ENCODE results near the gene AIFM3.

Gene AIFM3

GRCh38 chr22:20946991-20947390, 20.1 kb upstream of the AIFM3 start:
- Histone ChIP-seq H3K36me3 (peaks cover 48% of the 10 kb centered on the region), H3K4me3 (ENCODE audit: low read depth, low read length) (no peak overlapping the region), H3K27me3 (no peaks in the 10 kb centered on the region), H3K9me3 (no peaks in the 10 kb centered on the region), H3K4me1 (no peaks in the 10 kb centered on the region)
- no peak for DNase-seq
- no peak for TF ChIP-seq CTCF (IDR thresholded peaks at IDR 0.05; ENCODE audit: low read depth, low read length)

- Histone ChIP-seq H3K4me3 (ENCODE audit: low read depth, low read length) (no peak overlapping the region), H3K9me3 (no peaks in the 10 kb centered on the region), H3K36me3 (peaks cover 57% of the 10 kb centered on the region), H3K4me1 (no peaks in the 10 kb centered on the region; the same call in 1 of the 2 replicates), H3K27me3 (no peaks in the 10 kb centered on the region)
- TF ChIP-seq CTCF (IDR thresholded peaks at IDR 0.05; ENCODE audit: low read depth, low read length), result no peak
- no peak for DNase-seq
Measured at GRCh38 chr22:20948450-20948849, 18.6 kb upstream of the AIFM3 start.

- DNase-seq, result no peak
- Histone ChIP-seq H3K9me3 (no peaks in the 10 kb centered on the region), H3K4me3 (ENCODE audit: low read depth, low read length) (no peak overlapping the region), H3K4me1 (no peaks in the 10 kb centered on the region; the same call in 1 of the 2 replicates), H3K27me3 (no peaks in the 10 kb centered on the region), H3K36me3 (peaks cover 60% of the 10 kb centered on the region)
- no peak for TF ChIP-seq CTCF (IDR thresholded peaks at IDR 0.05; ENCODE audit: low read depth, low read length)
Measured at GRCh38 chr22:20948989-20949388, 18.1 kb upstream of the AIFM3 start.

GRCh38 chr22:20949698-20950183, 17.3 kb upstream of the AIFM3 start:
- H3K27me3 ChIP-seq, result no peaks in the 10 kb centered on the region
- H3K9me3 ChIP-seq, result no peaks in the 10 kb centered on the region
- H3K4me1 ChIP-seq, result no peaks in the 10 kb centered on the region; the same call in 1 of the 2 replicates
- no peak overlapping the region for H3K4me3 ChIP-seq (ENCODE audit: low read depth, low read length)
- DNase-seq, result no peak
- TF ChIP-seq CTCF (IDR thresholded peaks at IDR 0.05; ENCODE audit: low read depth, low read length), result no peak
- peaks cover 60% of the 10 kb centered on the region for H3K36me3 ChIP-seq

GRCh38 chr22:20951151-20951931, 15.7 kb upstream of the AIFM3 start:
- Histone ChIP-seq H3K4me3 (ENCODE audit: low read depth, low read length) (no peak overlapping the region), H3K9me3 (no peaks in the 10 kb centered on the region), H3K4me1 (no peaks in the 10 kb centered on the region; the same call in 1 of the 2 replicates), H3K36me3 (peaks cover 54% of the 10 kb centered on the region), H3K27me3 (no peaks in the 10 kb centered on the region)
- TF ChIP-seq CTCF (IDR thresholded peaks at IDR 0.05; ENCODE audit: low read depth, low read length), result no peak
- no peak for DNase-seq

- no peaks in the 10 kb centered on the region; the same call in 1 of the 2 replicates for H3K4me1 ChIP-seq
- H3K36me3 ChIP-seq, result peaks cover 54% of the 10 kb centered on the region
- DNase-seq, result no peak
- TF ChIP-seq CTCF (IDR thresholded peaks at IDR 0.05; ENCODE audit: low read depth, low read length), result no peak
- no peaks in the 10 kb centered on the region for H3K27me3 ChIP-seq
- no peak overlapping the region for H3K4me3 ChIP-seq (ENCODE audit: low read depth, low read length)
- no peaks in the 10 kb centered on the region for H3K9me3 ChIP-seq
Measured at GRCh38 chr22:20951932-20952380, 15.1 kb upstream of the AIFM3 start.

Data from BE2C (cell line).